Occipital lobe (tissue), 2 donors: Measurements from ENCODE around the gene ZNF200. TPM values are rescaled to one million over a fixed set of nuclear protein-coding genes. Genes with fewer than 3 reads are reported as not detected.
"Not testable (repeated sequence)": the region's sequence is repeated elsewhere in the genome, so short reads cannot be mapped to it uniquely, and the experiment has no call there.

Experiments used
- DNase-seq: peaks from one replicate; lab custom pipeline; 2025; lab: John Stamatoyannopoulos, UW
- total RNA-seq: library from RNA; depleted of rRNA; stranded (reverse); fragments of >200 nt; gene quantifications from one replicate; pipeline ENCODE4 v1.2.3, GENCODE V29; 2014

ZNF200 gene
- total RNA-seq, 1 donor from 2014 or later, result 17.9 TPM

DNA sequence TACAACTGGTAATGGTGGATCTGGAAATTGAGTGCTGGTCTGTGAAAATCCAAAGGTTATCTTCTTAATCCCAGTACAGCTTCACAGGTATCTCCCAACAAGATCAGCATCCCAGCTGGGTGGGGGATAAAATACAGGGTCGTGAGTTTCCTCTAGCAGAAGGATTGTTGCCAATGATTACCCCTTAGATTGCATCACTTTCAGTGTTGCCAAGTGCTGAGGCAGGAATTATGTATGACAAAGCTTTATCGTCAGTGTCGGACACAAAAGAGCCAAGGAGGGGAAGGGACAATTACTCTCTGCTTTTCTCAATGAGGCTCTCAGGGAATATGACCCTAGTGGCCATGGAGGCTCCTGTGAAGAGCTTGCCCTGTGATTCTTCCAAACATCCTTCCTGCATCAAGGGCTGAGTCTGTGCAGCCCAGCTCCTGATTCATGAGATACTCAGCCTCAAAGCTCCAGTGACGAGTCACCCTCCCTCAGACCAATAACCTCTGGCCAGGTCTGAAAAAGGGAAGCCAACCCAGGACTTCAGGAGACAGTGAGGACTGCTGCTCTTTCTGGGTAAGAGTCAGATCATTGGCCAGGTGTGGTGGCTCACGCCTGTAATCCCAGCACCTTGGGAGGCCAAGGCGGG lies 31.9 kb downstream of the ZNF200 start:
- DNase-seq, result no peak

DNA sequence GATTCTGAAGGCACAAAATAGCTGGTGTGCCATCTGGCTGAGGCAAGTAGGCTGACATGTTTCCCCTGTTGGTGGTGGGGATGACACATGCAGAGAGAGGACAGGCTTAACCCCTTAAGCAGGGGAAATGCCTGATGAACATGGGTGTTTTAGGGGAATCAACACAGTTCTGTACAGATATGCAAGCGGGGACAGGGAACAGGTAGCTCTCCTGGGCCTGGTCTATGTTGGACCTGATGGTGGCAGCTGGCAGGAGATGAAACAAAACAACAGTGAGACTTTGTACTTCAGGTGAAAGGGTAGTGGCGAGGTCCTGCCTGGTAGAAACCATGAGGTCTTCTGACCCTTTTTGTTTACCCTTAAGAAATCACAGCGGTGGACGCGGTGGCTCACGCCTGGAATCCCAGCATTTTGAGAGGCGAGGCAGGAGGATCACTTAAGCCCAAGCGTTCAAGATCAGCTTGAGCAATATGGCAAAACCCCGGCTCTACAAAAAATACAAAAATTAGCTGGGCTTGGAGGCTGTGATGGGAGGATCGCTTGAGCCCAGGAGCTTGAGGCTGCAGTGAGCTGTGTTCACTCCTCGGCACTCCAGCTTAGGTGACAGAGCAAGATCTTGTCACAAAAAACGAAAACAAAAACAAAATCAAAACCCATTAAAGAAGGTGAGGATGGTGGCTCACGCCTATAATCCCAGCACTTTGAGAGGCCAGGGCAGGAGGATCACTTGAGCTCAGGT lies 36.5 kb downstream of the ZNF200 start:
- DNase-seq, result no peak

- not testable (repeated sequence) for DNase-seq
Measured at GRCh38 chr16:3197694-3198333, 37.1 kb downstream of the ZNF200 start.

DNA sequence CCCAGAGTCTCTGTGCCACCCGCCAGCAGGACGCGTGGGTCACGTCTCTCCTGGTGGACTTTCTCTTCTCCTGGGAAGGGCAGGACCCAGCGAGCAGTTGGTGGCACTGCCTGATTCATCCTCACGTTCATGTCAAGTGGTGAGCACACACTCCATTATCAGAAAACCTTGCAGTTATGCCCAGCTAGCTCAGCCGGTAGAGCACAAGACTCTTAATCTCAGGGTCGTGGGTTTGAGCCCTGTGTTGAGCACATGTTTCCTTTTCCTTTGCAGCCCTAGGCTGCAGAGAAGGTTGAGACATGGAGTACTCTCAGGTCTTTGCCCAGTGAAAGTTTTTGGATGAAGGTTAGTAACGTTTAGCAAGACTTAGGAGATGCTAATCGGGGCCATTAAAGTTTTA lies 39.0 kb downstream of the ZNF200 start:
- no peak for DNase-seq

DNA sequence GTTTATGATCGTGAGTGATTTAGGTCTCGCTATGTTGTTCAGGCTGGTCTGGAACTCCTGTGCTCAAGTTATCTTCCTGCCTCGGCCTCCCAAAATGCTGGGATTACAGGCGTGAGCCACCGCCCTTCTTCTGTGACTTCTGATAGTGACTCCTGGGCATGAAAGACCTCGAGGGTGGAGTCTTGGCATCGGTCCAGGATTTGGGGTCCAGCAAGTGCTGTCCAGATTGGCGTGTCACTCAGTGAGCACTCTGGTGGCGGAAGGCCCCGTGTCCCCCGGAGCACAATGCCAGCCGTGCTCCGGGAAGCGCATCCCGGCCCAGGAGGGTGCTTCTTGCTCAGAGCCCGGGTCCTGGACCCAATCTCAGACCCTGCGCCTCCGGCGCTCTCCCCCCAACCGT lies 40.2 kb downstream of the ZNF200 start:
- no peak for DNase-seq

- DNase-seq, result no peak
Measured at GRCh38 chr16:3193221-3194212, 41.4 kb downstream of the ZNF200 start.

- no peak for DNase-seq
Measured at GRCh38 chr16:3192476-3193019, 42.4 kb downstream of the ZNF200 start.

- DNase-seq, result no peak
Measured at GRCh38 chr16:3190949-3191353, 44.0 kb downstream of the ZNF200 start.

DNA sequence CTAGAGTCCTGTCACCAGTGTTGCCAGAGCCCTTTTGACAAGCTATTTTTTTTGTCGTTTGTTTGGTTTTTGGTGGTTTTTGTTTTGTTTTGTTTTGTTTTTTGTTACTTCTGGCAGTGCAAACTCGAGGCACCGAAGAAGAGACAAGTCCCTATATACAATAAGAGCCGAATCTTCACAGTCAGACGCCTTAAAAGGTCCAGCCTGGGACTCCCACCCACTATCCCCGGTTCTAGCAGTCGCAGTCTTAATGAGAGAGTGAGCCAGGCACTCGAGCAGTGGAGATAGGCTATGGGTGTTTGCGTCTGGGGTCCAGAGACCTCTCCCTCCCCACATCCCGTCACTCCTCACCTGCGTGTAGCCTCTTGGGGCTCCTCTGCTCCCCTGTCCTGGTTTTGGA lies 45.1 kb downstream of the ZNF200 start:
- DNase-seq, result no peak

GRCh38 chr16:3188925-3189825 lies 45.8 kb downstream of the ZNF200 start:
- no peak for DNase-seq

DNA sequence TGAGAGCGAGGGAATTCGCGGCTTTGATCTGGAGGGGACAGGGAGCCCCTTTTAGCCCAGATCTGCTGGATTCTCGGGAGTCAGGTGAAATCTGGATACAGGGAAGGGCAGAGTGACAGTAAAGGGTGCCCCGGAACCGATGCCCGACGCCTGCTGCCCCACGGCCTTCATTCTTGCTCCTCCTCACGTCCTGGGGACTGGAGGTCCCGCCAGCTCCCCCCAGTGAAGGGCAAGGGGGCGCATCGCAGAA lies 46.4 kb downstream of the ZNF200 start:
- DNase-seq, result no peak

GRCh38 chr16:3187798-3188674 lies 46.9 kb downstream of the ZNF200 start, which contains the start of gene OR1F1:
Gene OR1F1, plus strand, starts transcription at chr16:3188204.
- no peak for DNase-seq

- no peak for DNase-seq
Measured at GRCh38 chr16:3186946-3187690, 47.8 kb downstream of the ZNF200 start.

- no peak for DNase-seq
Measured at GRCh38 chr16:3183445-3184139, 51.4 kb downstream of the ZNF200 start.

- no peak for DNase-seq
Measured at GRCh38 chr16:3182608-3183444, 52.1 kb downstream of the ZNF200 start.

DNA sequence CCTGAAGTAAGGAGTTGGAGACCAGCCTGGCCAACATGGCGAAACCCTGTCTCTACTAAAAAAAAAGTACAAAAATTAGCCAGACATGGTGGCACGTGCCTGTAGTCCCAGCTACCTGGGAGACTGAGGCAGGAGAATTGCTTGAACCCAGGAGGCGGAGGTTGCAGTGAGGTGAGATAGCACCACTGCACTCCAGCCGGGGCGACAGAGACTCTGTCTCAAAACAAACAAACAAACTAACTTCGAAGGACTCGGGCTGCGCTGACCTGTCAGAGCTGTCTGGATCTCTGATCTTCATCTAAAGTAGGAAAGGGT lies 52.7 kb downstream of the ZNF200 start:
- not testable (repeated sequence) for DNase-seq

DNA sequence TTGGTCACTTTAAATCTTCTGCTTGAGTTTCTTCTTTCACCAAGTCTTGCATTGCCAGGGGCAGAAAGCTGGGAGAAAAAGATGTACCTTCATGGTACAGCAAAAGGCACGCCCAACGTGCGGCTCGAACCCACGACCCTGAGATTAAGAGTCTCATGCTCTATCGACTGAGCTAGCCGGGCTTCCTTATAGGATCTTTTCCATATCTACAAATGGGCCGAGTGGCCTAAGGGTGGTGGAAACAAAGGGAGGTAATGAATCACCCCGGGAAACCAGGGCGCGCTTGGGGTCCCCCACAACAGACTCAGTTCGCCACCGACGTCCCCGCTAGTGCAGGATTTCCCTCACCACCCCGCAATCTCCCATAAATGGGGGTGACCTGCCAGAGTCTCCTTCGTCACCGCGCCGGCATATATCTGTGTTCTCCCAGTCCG lies 54.5 kb downstream of the ZNF200 start:
- DNase-seq, result no peak
